NCI-H526 (cell line): Measurements from ENCODE around the gene EPB41.
"Not testable (repeated sequence)": the region's sequence is repeated elsewhere in the genome, so short reads cannot be mapped to it uniquely, and the experiment has no call there.

Source experiments
- DNase-seq, 2 experiments: peaks; one replicate each; lab custom pipeline; 2025; lab: John Stamatoyannopoulos, UW

Gene EPB41

DNA sequence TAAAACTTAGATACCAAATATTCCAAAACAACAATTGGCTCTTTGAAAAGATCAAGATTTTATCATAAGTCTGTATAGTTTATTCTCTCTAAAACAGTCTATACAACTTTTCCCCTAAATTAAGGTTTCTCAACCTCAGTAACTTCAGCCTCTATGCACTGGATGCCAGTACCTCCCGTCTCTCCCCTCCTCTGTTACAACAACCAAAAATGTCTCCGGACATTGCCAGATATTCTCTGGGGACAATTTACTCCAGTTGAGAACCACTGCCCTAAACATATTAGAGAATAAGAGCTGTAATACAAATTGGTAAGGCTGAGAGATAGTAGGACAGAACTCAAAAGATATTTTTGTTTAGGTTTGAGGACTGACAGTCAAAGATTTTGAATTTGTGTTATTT lies 137.7 kb downstream of the EPB41 start:
- DNase-seq = no peak

DNA sequence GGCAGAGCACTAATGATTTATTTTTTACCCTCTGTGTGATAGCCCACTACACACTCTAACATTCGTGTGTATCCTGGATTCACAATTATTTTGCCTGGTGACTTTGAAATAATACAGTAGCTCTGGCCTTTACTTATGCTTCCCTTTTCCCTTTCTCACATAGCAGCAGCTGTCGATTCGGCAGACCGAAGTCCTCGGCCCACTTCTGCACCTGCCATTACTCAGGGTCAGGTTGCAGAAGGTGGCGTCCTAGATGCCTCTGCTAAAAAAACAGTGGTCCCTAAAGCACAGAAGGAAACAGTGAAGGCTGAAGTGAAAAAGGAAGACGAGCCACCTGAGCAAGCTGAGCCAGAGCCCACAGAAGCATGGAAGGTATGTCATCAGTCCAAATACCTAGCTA lies 138.6 kb downstream of the EPB41 start:
- DNase-seq = no peak

DNA sequence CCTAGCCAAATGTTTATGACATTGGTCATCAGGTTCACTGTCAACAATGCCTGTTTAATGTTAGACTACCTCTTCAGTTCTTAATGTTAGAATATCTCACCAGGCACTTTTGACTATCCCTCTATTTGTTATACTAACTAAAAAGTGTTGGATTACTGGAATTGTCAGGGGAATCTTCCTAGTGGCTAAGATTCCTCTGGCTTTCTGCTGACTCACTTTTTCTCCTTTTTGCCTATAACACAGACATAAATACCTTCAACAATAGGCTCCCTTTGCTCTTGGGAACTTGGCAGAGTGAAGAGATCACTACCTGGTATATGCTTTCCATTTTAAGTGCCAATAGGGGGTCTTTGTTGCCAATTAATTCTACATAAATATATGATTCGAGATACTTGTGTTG lies 140.8 kb downstream of the EPB41 start:
- DNase-seq = no peak

DNA sequence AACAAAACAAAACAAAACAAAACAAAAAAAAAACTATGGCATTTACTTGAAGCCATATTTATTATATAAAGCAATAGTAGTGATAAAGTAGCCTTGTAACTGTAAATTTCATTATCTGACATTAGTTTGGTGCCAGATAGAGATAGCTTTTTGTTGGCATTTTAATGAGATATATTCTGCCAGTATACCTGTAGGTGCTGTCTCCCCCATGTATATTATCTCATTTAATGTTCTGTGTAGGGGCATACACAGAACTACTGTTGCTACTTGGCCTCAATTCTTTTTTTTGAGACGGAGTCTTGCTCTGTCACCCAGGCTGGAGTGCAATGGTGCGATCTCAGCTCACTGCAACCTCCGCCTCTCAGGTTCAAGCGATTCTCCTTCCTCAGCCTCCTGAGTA lies 141.9 kb downstream of the EPB41 start:
- DNase-seq = no peak

DNA sequence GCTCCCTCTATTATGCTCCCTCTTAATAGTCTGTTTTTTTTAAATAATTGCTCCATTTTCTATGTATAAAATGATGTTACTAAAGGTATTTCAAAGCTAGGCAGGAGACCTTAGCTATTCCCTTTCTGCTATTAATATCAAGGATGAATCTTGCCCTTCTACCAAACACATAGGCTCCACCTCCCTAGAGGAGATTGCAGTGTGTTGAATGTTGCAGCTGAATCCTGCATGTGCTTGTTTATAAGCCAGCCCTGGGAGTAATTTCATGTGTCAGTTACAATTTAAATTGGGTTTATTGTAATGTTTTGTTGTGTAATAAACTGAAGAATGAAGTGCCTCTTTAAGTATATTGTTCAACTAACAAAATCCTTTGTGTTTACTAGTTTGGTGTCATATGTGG lies 143.3 kb downstream of the EPB41 start:
- no peak for DNase-seq

DNA sequence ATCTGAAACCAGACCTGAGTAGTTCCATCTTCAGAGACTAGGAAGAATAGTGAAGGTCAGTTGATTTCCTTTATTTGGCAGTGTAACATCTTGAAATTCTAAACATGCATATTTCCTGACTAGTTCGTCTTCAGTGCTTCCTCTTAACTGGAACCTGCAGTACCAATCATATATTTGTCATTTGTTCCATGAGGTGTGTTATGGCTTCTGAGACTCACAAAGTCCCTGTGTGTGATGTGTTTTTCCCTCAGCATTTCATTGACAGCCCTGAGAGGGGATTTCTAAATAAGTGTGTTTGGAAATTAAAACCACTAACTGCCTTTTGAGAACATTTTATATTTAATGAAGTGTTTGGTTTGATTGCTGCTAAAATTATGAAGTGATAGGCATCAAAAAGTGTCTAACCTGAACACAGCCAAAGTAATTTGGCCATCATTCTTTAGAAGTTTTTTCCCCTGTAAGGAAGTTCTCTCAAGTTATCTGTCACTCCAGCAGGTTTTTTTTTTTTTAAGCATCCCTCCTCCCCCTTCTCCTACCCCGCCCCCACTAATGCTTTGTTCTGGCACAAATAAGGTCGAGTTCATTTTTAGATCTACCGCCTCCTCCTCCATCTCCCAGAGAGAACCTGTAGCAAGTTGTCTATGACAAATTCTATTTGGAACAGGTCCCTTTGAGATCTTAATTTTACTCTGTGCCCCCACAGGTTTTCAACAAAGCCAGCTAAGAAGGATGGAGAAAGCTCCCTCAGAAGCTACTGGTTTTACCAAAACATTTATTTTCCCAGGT lies 148.0 kb downstream of the EPB41 start:
- DNase-seq = no peak

DNA sequence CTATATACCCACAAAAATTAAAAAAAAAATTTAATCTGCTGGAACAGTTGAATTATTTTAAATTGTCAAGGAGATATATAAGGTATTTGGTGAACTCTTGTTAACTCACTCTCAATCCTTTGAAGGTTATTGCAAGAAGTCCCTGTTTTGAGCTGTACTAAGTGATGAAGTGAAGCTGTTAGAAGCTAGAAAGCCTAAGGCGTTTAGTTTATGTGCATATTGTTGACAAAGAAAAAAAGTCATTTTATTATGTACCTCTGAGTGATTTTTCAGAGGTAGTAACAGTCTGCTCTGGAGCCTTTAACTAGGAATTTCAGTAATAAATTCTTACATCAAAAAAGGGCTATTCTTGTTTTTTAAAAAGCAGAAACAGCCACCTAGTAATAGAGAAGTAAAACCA lies 149.7 kb downstream of the EPB41 start:
- no peak for DNase-seq

DNA sequence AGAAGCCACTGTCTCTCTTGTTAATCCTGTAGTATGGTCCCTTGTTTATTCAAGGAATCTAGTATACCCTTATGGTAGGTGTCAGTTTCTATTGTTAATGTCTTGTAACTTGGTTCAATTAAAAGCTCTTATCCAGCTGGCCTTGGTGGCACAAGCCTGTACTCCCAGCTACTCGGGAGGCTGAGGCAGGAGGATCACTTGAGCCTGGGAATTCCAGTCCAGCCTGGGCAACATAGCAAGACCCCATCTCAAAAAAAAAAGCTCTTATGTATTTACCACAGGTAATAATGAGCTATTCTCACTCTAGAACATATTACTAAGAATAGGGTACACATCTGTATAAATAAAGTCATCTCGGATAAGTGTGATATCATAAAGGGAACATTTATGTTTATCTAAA lies 162.8 kb downstream of the EPB41 start:
- no peak for DNase-seq

DNA sequence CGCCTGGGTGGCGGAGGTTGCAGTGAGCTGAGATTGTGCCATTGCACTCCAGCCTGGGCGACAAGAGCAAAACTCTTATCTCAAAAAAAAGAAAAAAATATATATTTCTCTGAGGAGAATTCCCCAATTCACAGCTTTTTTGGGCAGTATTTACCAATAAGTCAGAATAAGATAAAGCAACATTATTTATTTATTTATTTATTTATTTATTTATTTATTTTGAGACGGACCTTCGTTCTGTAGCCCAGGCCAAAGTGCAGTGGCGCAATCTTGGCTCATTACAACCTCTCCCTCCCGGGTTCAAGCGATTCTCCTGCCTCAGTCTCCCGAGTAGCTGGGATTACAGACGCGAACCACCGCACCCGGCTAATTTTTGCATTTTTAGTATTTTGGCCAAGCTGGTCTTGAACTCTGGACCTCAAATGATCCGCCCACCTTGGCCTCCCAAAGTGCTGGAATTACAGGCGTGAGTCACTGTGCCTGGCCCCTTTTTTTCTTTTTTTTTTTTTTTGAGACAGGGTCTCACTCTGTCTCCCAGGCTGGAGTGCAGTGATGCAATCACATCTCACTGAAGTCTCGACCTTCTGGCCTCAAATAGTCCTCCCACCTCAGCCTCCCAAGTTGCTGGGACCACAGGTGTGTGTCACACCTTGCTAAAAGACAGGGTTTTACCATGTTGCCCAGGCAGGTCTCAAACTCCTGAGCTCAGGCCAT lies 165.7 kb downstream of the EPB41 start:
- not testable (repeated sequence) for DNase-seq

DNA sequence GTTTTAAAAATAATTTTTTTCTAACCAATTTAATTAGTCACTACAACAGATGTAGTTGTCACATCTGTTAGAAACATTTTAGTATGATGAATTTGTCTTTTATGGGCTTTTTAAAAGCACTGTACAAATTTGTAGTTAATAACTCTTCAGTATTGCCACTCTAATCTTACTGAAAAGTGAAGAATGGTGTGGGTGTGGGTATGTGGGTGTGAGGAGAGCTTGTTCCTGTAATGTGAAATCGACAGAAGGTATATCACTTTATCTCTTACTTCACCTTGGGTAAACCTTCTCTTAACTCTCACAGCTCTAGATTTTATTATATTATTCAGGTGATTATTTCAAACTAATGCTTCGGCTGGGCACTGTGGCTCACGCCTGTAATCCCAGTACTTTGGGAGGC lies 166.8 kb downstream of the EPB41 start:
- no peak for DNase-seq

DNA sequence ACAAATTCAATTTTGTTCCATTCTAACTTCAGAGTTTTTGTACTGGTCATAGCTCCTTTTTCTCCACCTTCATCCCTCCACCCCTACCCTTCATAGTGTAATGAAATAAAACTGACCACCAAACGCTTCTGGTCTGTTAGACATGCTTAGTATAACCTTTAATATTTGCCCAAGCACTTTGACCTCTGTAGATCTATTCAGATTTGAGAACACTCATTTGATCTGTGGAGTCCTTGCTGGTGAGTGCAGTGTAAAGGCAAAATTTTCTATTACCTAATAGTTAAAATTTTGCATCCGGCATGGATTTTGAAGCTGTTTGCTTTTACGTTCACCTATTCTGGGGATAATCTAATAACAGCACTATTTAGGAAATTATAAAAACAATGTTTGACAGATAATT lies 168.2 kb downstream of the EPB41 start:
- no peak for DNase-seq

DNA sequence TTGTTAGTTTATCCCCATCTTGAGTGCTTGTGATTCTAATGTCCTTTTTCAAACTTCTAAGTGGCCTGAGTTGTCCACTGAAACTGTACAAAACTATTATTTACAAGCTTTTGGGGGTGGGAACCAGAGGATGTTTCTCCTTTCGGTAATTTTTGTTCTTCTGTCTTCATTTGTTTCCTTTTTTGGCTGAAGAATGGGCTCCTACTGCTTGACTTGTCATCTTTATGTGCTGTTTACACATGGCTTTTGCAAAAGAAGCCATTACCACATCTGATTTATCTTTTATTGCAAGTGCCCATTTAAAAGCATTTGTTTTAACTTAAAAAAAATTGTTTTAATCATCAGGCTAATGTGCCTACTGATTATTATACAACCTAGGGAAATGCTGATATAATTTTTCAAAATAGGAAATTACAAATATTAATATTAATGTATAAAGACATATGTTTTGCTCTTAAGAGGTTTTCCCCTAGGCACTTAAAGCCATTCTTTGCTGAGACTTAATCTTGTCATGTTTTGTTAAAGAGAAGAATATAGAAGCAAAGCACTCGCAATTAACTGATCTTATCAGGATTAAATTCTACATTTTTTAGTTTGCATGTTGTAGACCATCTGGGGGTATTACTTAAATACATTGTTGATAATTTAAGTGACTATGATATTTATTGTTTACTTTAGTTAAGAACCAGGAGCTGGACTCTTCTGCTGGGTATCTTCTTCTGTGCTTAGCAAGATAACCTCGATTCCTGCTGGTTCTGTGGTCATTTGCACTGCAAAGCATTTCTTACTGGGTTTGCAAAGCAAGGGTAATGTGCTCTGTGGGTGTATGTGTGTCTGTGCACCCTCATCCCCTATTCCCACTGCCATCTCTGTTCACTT lies 169.2 kb downstream of the EPB41 start:
- DNase-seq = peak in 1 of 2 experiments; percentile 21

DNA sequence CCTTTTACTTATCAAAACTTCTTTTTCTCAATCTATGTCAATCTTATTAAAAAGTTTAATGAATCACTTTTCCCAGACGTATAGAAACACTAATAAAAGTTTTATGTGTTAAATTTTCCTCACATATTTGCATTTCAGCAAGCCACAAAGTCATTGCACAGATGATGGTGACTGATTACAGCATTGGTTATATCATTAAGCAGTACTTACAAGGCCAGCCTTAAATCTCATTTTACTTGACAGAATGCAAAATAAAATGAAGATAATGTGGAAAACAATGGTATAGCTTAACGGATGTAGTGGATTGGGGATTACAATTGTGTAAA lies 169.8 kb downstream of the EPB41 start:
- DNase-seq = peak; percentile 21 to 38

DNA sequence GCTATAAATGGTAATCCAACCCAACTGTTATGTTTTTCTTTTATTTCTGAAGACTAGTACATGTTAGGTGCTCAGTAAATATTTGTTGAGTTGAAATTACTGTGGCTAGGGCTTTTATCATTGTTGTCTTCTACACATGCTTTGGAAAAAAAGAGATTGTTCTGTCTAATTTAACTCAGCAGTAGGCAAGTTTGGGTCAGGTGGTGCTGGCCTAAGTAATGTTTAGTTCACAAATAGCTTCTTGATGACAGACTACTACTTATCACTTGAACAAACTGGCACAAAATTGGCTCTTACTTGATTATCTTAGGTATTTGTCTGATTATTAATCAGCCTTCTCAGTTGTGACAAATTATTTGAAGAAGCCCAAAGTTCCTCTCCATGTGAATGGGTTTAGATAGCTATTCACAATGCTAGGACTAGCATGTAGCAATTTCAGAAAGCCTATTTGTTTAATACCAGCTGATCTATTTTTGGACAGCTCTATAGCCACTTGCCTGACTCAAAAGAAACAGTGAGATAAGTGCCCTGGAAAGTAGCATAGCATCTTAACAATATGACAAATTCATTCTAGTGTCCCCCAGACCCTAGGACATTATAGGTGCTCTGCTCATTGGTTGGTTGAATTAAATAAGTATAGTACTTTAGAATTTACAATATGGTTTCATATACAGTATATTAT lies 176.7 kb downstream of the EPB41 start:
- no peak for DNase-seq

DNA sequence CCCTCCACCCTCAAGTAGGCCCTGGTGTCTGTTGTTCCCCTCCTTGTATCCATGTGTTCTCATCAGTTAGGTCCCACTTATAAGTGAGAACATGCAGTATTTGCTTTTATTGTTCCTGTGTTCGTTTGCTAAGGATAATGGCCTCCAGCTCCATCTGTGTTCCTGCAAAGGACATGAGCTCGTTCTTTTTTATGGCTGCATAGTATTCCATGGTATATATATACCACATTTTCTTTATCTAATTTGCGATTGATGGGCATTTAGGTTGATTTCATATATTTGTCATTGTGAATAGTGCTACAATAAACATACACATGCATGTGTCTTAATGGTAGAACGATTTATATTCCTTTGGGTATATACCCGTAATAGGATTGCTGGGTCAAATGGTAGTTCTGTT lies 178.3 kb downstream of the EPB41 start:
- not testable (repeated sequence) for DNase-seq

DNA sequence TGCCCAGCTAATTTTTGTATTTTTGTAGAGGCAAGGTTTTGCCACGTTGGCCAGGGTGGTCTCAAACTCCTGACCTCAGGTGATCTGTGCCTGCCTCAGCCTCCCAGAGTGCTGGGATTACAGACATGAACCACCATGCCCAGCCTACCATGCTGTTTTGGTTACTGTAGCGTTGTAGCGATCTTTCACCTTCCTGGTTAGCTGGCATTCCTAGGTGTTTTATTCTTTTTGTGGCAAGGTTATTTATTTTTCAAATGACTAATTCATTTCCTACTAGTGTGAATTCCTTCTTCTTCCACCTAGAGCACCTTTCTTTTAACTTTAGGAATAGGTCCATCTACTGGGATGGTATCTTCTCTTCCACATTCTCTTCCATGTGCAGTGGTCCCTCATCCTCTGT lies 180.1 kb downstream of the EPB41 start:
- no peak for DNase-seq

DNA sequence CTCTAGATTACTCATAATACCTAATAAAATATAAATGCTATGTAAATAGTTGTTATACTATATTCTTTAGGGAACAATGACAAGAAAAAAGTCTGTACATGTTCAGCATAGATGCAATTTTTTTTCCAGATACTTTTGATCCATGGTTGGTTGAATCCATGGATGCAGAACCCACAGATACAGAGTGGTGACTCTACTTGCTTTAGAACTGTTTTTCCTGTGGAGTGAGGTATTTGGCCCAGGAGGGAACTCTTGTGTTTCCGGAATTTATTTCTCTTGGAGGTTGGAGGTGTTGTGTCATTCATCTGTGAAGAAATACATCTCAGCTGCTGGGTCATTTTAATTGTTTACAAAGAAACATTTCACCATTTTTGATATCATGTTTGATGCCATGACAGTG lies 180.6 kb downstream of the EPB41 start:
- DNase-seq = no peak

DNA sequence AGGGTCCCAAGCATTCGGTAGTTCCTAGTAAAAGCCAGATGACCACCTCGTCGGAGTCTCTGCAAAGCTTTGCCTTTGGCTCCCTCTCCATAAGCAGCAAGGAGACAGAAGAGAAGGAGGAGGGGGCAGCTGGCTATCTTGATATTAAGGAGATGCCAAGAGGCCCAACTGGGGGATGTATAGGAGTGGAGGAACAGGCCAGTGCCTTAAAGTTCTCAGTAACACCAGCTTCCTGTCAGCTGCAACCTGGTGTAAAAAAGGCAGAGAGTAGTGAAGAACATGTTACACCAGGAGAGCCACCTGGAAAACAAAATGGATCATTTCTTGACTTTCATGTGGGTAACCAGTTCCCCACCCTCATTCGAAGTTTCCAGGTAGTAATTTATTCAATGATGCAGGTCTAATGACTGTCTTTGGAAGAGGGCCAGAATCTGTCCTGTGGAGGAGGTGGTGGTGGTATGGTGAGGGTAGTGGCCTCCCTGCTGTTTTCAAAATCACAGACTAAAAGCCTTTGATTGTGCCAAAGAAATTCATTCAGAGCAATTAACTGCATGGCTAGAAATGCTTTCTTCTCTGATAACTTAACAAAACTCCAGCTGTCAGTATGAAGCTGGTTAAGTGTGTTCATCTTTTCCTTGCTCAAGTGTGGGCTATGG lies 182.0 kb downstream of the EPB41 start:
- no peak for DNase-seq

DNA sequence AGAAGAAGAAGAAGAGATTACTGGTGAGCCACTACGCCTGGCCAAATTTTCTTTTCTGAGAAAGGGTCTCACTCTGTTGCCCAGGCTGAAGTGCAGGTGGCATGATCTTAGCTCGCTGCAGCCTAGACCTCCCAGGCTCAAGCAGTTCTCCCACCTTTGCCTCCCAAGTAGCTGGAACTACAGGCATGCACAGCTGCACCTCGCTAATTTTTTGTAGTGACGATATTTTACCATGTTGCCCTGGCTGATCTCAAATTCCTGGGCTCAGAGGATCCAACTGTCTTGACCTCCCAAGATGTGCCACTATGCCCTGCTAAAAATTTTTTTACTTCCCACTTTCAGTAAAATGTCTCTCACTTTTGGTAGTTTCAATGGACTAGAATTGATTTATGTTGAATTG lies 184.9 kb downstream of the EPB41 start:
- DNase-seq = no peak

DNA sequence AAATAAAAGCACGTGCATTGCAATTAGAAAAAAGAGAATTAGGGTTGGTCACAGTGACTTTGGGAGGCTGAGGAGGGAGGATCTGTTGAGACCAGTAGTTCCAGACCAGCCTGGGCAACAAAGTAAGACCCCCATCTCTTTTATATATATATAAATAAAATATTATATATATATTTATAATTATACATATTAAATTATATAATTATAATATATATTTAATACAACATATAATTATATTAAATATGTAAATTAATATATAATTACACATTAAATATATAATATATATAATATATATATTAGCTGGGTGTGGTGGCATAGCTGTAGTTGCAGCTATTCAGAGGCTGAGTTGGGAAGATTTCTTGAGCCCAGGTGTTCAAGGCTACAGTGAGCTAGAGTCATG lies 186.1 kb downstream of the EPB41 start:
- no peak for DNase-seq

DNA sequence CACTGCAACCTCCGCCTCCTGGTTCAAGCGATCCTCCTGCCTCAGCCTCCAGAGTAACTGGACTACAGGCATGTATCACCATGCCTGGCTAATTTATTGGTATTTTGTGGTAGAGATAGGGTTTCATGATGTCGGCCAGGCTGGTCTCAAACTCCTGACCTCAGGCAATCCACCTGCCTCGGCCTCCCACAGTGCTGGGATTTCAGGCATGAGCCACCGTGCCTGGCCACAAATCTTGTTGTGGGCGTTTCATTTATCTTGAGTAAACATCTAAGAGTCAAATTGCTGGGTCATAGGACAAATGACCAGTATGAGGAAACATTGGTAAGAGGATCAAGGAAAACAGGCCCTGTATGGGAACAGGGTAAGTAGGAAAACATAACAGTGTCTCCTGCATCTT lies 191.5 kb downstream of the EPB41 start:
- DNase-seq = no peak

DNA sequence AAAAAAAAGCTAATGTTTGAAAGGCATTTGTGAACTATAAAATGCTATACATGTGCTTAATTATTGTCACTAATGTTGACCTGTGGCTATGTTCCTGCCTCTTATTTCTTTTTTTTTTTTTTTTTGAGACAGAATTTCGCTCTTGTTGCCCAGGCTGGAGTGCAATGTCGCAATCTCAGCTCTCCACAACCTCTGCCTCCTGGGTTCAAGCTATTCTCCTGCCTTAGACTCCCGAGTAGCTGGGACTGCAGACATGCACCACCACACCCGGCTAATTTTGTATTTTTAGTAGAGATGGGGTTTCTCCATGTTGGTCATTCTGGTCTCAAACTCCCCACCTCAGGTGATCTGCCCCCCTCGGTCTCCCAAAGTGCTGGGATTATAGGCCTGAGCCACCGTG lies 193.7 kb downstream of the EPB41 start:
- DNase-seq = not testable (repeated sequence)
